Stimulated activated CD4-positive, alpha-beta T cell treated with anti-CD3 and anti-CD28 coated beads, TNF-alpha, amount 100 ng/mL, for 4 hours (primary cell): ENCODE results near the gene TBC1D22A.
"Not testable (repeated sequence)": the region's sequence is repeated elsewhere in the genome, so short reads cannot be mapped to it uniquely, and the experiment has no call there.

ENCODE experiments used
- DNase-seq, 3 experiments: peaks; one replicate each; pipeline ENCODE4 v3.0.0-alpha.2; 2020; ENCODE audit warnings: low read depth in 3 of 3

The TBC1D22A gene

GRCh38 chr22:47168900-47169800 lies 406.7 kb downstream of the TBC1D22A start:
- no peak for DNase-seq

GRCh38 chr22:47169801-47170140 lies 407.3 kb downstream of the TBC1D22A start:
- DNase-seq = no peak

GRCh38 chr22:47170511-47171440 lies 408.3 kb downstream of the TBC1D22A start:
- DNase-seq = not testable (repeated sequence)

- DNase-seq = no peak
These were observed 409.2 kb downstream of the TBC1D22A start for GRCh38 chr22:47171441-47172221.

GRCh38 chr22:47172771-47173534 lies 410.5 kb downstream of the TBC1D22A start:
- DNase-seq = no peak

- DNase-seq = no peak
These were observed 411.1 kb downstream of the TBC1D22A start for GRCh38 chr22:47173535-47174021.

- no peak for DNase-seq
These were observed 411.6 kb downstream of the TBC1D22A start for GRCh38 chr22:47174096-47174495.

- DNase-seq = no peak
These were observed 412.2 kb downstream of the TBC1D22A start for GRCh38 chr22:47174671-47175112.

GRCh38 chr22:47175151-47176025 lies 412.9 kb downstream of the TBC1D22A start:
- no peak for DNase-seq

- DNase-seq = no peak
These were observed 413.6 kb downstream of the TBC1D22A start for GRCh38 chr22:47176026-47176389.

- DNase-seq = no peak
These were observed 414.3 kb downstream of the TBC1D22A start for GRCh38 chr22:47176573-47177333.

GRCh38 chr22:47177334-47177815 lies 414.9 kb downstream of the TBC1D22A start:
- no peak for DNase-seq

- no peak for DNase-seq
These were observed 415.9 kb downstream of the TBC1D22A start for GRCh38 chr22:47178339-47178738.

- DNase-seq = no peak
These were observed 418.3 kb downstream of the TBC1D22A start for GRCh38 chr22:47180796-47181195.

GRCh38 chr22:47187176-47187957 lies 424.9 kb downstream of the TBC1D22A start:
- DNase-seq = no peak

GRCh38 chr22:47188261-47189055 lies 426.0 kb downstream of the TBC1D22A start:
- no peak for DNase-seq
